Stimulated activated CD4-positive, alpha-beta T cell treated with anti-CD3 and anti-CD28 coated beads, Interleukin-12 subunit alpha, Interleukin-12 subunit beta, amount 100 ng/mL, for 48 hours (primary cell): ENCODE results near the gene NMRAL1.

ENCODE experiments used
- DNase-seq, 3 donors: peaks; one replicate each; pipeline ENCODE4 v3.0.0-alpha.2; 2020; ENCODE audit warnings: low read depth in 2 of 3, low spot score in 1 of 3

Gene NMRAL1

GRCh38 chr16:4426722-4427372 is 47.6 kb downstream of the NMRAL1 start:
- no peak for DNase-seq

GRCh38 chr16:4426021-4426684 is 48.3 kb downstream of the NMRAL1 start:
- peak in 1 of 3 donors; percentile 34 for DNase-seq

DNA sequence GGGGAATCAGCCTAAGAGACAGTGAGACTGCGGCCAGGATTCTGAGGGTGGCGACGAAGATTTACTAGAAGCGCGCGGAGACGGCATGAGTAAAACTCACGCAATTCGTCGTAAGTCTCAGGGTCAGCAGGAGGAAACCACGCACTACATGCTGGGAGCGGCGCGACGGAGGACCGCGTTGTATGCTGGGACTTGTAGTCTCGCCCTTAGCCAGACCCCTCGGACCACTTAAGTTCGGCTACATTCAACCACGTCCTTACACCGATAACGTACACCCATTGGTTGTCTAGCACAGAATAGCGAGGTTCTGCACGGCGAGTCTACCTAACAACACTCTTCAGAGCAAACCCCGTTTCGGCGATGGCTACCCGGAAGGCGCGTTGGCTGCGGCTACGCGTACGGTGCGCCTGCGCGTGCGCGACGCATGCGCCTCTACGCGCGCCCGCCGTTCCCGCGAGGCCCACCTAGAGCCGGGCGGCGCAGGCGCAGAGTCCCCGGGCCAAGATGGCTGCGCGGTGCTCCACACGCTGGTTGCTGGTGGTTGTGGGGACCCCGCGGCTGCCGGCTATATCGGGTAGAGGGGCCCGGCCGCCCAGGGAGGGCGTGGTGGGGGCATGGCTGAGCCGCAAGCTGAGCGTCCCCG is 48.9 kb downstream of the NMRAL1 start, which contains the start of gene DNAJA3:
TSS of gene DNAJA3 (plus strand) at position 491 of the 643 bp plus-strand sequence. CDS start at position 505, 14 bp downstream.
- DNase-seq: peak; percentile 80 to 89 (median 84)

GRCh38 chr16:4420505-4421105 is 53.8 kb downstream of the NMRAL1 start:
- DNase-seq: no peak

DNA sequence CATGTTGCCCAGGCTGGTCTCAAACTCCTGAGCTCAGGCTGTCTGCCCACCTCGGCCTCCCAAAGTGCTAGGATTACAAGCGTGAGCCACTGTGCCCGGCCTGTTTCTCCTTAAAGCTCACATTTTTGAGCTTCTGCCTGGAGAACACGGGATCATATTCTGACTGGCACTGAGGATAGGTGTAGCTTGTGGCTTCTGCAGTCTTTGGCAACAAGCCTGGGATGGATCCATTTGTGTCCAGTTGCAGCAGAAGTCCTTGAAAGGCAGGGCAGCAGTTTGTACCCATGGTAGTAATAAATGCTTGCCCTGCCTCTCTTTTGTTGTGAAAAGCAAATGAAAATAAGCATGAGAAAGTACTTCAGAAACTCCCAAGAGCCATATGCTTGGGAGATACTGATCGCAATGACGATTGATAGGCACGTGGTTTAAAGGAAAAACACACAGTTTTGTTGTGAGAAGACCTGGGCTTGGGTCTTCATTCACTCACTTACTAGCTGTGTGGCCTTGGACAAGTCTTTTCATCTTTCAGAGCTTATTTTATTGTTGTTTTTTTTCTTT is 54.9 kb downstream of the NMRAL1 start:
- DNase-seq: no peak

GRCh38 chr16:4416200-4417032 is 58.0 kb downstream of the NMRAL1 start, which contains the start of gene CORO7:
Gene CORO7 (minus strand): TSS chr16:4416596. CDS start chr16:4416518, 78 bp downstream.
- DNase-seq: peak; percentile 94 to 98 (median 96)

DNA sequence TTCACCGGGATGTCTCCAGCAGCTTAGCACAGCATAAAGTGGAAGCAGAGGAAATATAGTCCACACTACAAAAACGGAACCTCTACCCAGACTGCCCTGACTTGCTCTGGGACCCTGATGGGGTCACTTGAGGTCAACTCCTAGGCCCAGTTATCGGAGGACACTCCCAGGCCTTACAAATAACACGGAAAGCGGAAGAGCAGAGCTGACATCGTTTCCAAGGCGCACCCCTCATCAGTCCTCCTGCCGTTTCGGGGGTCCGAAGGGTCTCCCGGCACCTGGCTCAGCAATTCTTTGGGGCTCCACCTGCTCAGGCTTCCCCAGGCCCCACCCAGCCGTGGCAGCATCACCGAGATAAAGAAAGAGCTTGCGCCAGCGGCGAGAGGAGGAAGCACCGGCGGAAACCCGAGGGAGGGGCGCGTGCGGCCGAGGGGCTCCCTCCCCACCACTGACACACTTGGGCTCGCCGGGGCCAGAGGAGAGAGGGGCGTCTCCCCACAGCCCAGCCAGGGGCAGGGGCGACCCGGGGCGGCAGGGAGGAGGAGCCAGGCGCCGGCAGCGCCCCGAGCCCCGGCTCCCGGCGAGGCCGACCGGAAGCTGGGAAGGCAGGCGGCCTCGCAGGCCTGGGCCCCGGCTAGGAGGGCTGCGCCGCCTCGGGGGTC is 58.8 kb downstream of the NMRAL1 start:
- peak in 2 of 3 donors; percentile 38 to 50 for DNase-seq

GRCh38 chr16:4414187-4414917 is 60.1 kb downstream of the NMRAL1 start:
- peak; percentile 76 to 82 (median 81) for DNase-seq

- no peak for DNase-seq
These were observed 61.6 kb downstream of the NMRAL1 start for GRCh38 chr16:4412854-4413253.

DNA sequence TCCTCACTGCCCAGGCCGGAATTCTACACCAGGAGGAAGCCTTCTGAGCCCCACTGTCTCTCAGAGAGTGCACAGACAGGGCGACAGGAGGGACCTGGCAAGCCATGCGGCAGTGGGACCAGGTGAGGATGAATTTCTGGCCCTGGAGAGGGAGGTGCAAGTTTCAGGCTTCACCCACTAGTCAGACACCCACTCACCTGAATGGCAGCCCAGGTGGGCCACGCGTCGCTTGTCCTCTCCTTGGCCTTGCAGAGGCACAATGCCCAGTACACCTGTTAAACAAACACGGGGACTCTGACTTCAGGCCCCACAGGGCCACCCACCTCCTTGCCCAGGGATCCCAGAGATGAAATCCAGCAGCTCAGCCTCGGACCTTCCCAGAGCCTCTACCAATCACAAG is 62.3 kb downstream of the NMRAL1 start:
- no peak for DNase-seq
